Measurements from ENCODE around the gene TSSK6.

The TSSK6 gene

DNA sequence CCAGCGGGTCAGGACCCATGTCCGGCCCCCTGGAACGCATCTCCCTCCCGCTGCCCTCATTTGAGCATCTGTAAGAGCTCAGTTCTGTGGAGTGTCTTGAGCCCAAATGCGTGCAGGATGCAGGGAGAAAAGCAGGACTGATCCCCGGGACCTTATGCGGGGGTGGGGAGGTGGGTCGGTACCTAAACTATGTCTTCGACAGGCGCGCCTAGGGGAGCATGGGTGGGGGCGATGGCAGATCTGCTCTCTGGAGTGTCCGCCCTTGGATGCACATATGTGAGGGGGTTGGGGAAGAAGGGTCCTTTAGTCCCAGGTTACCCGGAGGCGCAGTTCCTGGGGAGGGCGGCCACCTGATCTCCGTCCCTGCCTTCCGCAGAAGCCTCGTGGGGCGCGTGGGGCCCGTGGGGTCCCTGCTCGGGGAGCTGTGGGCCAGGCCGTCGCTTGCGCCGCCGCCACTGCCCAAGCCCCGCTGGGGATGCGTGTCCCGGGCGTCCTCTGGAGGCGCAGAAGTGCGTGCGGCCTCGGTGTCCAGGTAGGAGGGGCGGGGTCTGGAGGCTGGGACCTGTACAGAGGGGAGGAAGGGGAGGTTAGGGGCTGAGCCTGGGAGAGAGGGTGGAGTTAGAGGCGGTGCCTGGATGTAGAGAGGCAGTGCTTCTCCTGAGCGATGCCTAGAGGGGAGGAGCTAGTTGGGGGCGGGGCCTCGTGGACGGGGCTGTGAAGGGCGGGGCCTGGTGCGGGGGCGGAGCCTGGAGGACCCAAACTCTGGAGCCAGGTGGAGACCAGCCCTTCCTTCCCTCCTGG is 25.6 kb upstream of the TSSK6 start:
- H3K9ac ChIP-seq = no peak overlapping the region
- no peaks in the 10 kb centered on the region for H3K36me3 ChIP-seq (ENCODE audit: insufficient read depth)
- no peaks in the 10 kb centered on the region for H3K79me2 ChIP-seq (ENCODE audit: insufficient read depth, low read depth)
- TF ChIP-seq, protein P1, sequence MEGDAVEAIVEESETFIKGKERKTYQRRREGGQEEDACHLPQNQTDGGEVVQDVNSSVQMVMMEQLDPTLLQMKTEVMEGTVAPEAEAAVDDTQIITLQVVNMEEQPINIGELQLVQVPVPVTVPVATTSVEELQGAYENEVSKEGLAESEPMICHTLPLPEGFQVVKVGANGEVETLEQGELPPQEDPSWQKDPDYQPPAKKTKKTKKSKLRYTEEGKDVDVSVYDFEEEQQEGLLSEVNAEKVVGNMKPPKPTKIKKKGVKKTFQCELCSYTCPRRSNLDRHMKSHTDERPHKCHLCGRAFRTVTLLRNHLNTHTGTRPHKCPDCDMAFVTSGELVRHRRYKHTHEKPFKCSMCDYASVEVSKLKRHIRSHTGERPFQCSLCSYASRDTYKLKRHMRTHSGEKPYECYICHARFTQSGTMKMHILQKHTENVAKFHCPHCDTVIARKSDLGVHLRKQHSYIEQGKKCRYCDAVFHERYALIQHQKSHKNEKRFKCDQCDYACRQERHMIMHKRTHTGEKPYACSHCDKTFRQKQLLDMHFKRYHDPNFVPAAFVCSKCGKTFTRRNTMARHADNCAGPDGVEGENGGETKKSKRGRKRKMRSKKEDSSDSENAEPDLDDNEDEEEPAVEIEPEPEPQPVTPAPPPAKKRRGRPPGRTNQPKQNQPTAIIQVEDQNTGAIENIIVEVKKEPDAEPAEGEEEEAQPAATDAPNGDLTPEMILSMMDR (conservative IDR thresholded peaks at IDR 0.05; ENCODE audit: low read depth, low read length) = no peak
- no peak overlapping the region for H3K27ac ChIP-seq
- no peak overlapping the region for H3K4me3 ChIP-seq (IDR thresholded peaks at IDR 0.05; ENCODE audit: insufficient read depth, low read depth, low read length)
- H2AFZ ChIP-seq (ENCODE audit: low read depth) = no peak overlapping the region
- no peaks in the 10 kb centered on the region for H4K20me1 ChIP-seq (ENCODE audit: insufficient read depth)
- H3K4me2 ChIP-seq = no peak overlapping the region
- no peaks in the 10 kb centered on the region for H3K4me1 ChIP-seq (ENCODE audit: low read depth, poor library complexity, severe bottlenecking)
- no peaks in the 10 kb centered on the region for H3K27me3 ChIP-seq (ENCODE audit: insufficient read depth, low read depth)

DNA sequence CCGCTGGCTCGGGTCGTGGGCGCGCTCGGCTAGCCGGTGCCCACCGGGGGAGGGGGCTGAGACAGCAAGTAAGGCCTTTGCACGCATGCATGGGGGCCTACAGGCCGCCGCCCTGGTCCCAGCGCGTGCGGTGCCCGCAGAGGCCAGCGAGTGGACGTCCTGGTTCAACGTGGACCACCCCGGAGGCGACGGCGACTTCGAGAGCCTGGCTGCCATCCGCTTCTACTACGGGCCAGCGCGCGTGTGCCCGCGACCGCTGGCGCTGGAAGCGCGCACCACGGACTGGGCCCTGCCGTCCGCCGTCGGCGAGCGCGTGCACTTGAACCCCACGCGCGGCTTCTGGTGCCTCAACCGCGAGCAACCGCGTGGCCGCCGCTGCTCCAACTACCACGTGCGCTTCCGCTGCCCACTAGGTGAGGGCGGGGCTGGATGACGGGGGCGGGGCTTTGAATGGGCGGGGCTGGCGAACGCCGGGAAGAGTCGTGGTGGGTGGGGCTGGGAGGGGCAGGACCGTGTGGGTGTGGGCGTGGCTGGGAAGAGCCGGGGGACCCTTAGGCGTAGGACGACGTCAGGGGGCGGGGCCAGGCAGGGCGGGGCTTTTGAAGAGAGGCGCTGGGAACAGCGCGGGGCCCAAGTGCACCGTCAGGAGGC is 24.8 kb upstream of the TSSK6 start:
- no peaks in the 10 kb centered on the region for H3K4me1 ChIP-seq (ENCODE audit: low read depth, poor library complexity, severe bottlenecking)
- no peak overlapping the region for H3K4me3 ChIP-seq (IDR thresholded peaks at IDR 0.05; ENCODE audit: insufficient read depth, low read depth, low read length)
- TF ChIP-seq, protein P1 (conservative IDR thresholded peaks at IDR 0.05; ENCODE audit: low read depth, low read length) = no peak
- H3K27me3 ChIP-seq (ENCODE audit: insufficient read depth, low read depth) = no peaks in the 10 kb centered on the region
- no peak overlapping the region for H2AFZ ChIP-seq (ENCODE audit: low read depth)
- no peaks in the 10 kb centered on the region for H3K36me3 ChIP-seq (ENCODE audit: insufficient read depth)
- no peaks in the 10 kb centered on the region for H3K79me2 ChIP-seq (ENCODE audit: insufficient read depth, low read depth)
- H4K20me1 ChIP-seq (ENCODE audit: insufficient read depth) = no peaks in the 10 kb centered on the region
- no peak overlapping the region for H3K27ac ChIP-seq
- H3K4me2 ChIP-seq = no peak overlapping the region
- no peak overlapping the region for H3K9ac ChIP-seq

DNA sequence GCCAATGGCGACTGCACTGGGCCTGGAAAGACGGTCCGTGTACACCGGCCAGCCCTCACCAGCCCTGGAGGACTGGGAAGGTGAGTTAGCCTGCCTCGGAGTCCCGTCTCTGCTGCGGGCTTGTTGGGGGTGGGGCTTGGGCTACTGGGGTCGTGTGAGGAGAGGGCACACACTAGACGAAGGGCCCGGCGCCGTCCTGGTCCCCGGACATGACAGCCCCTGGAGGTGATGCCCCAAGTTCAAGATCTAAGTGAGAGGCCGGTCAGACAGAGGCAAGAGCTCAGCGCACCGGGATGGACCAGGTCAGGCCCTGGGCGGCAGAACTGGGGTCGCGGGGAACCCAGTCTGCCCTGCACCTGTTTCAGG is 24.3 kb upstream of the TSSK6 start:
- no peaks in the 10 kb centered on the region for H3K79me2 ChIP-seq (ENCODE audit: insufficient read depth, low read depth)
- no peak overlapping the region for H3K27ac ChIP-seq
- H3K4me2 ChIP-seq = no peak overlapping the region
- H3K4me3 ChIP-seq (IDR thresholded peaks at IDR 0.05; ENCODE audit: insufficient read depth, low read depth, low read length) = no peak overlapping the region
- H3K36me3 ChIP-seq (ENCODE audit: insufficient read depth) = no peaks in the 10 kb centered on the region
- no peak overlapping the region for H3K9ac ChIP-seq
- H3K4me1 ChIP-seq (ENCODE audit: low read depth, poor library complexity, severe bottlenecking) = no peaks in the 10 kb centered on the region
- TF ChIP-seq, protein P1 (conservative IDR thresholded peaks at IDR 0.05; ENCODE audit: low read depth, low read length) = no peak
- H4K20me1 ChIP-seq (ENCODE audit: insufficient read depth) = no peaks in the 10 kb centered on the region
- H3K27me3 ChIP-seq (ENCODE audit: insufficient read depth, low read depth) = no peaks in the 10 kb centered on the region
- no peak overlapping the region for H2AFZ ChIP-seq (ENCODE audit: low read depth)

DNA sequence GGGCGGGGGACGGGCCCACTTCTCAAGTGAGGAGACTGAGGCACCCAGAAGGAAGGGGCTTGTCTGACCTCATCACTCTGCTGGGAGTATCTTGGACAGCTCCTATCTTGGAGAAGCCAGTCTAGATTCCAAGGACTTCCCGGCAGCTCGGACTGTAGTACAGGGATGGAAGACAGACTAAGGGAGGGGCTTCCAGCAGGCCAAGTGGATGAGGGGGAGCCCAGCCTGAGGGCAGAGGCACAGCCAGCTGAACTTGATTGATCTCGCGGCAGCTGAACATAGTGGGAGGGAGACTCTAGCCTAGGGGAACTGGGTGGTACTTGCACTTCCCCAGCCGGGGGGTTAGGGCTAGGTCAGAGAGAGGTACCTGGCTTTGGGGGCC is 23.4 kb upstream of the TSSK6 start:
- Histone ChIP-seq H3K79me2 (ENCODE audit: insufficient read depth, low read depth) (no peaks in the 10 kb centered on the region), H2AFZ (ENCODE audit: low read depth) (no peak overlapping the region), H3K36me3 (ENCODE audit: insufficient read depth) (no peaks in the 10 kb centered on the region), H4K20me1 (ENCODE audit: insufficient read depth) (no peaks in the 10 kb centered on the region), H3K4me2 (no peak overlapping the region), H3K9ac (no peak overlapping the region), H3K4me3 (IDR thresholded peaks at IDR 0.05; ENCODE audit: insufficient read depth, low read depth, low read length) (no peak overlapping the region), H3K27ac (no peak overlapping the region), H3K4me1 (ENCODE audit: low read depth, poor library complexity, severe bottlenecking) (no peaks in the 10 kb centered on the region), H3K27me3 (ENCODE audit: insufficient read depth, low read depth) (no peaks in the 10 kb centered on the region)
- TF ChIP-seq, protein P1 (conservative IDR thresholded peaks at IDR 0.05; ENCODE audit: low read depth, low read length) = no peak

Measured in KMS-11 (cell line).